HEK293 (cell line): Measurements from ENCODE around the gene ZSWIM3.

Experiments
- CTCF ChIA-PET: fragments of 350-600 bp; formaldehyde crosslinking; extraction: SDS; loops from one replicate; lab custom pipeline; 2021; ENCODE audit warnings: antibody characterized with exemption; lab: Yijun Ruan, JAX
- POLR2A ChIA-PET: fragments of 300-600 bp; formaldehyde crosslinking; extraction: SDS; loops from one replicate; lab custom pipeline; 2020; ENCODE audit warnings: antibody characterized with exemption, inconsistent platforms; lab: Yijun Ruan, JAX
- H3K27ac ChIP-seq: fragments of 200-500 bp; sonication (Bioruptor generic); 2 replicates; pipeline ENCODE4 v1.5.1; 2014; ENCODE audit warnings: low read depth, low read length, control low read depth, inconsistent platforms; ENCODE audit errors: extremely low read depth
- H3K36me3 ChIP-seq, 2 experiments: fragments of 200-500 bp in 1 of 2; sonication (Bioruptor generic) in 1 of 2; 1 replicate in 1 of 2; 2 replicates in 1 of 2; pipeline ENCODE4 v1.5.1; 2014 to 2017; ENCODE audit warnings: inconsistent platforms in 2 of 2, low read length in 2 of 2; ENCODE audit not compliant: control insufficient read depth in 2 of 2, insufficient read depth in 1 of 2
- H3K4me1 ChIP-seq: fragments of 200-500 bp; sonication (Bioruptor generic); 2 replicates; pipeline ENCODE4 v1.5.1; 2014; ENCODE audit warnings: mild to moderate bottlenecking, low read length, inconsistent platforms; ENCODE audit not compliant: control insufficient read depth, insufficient read depth
- H3K4me3 ChIP-seq: 2 replicates; pipeline ENCODE4 v1.5.1; 2011; ENCODE audit warnings: low read depth, mild to moderate bottlenecking, control low read depth, low read length, moderate library complexity
- H3K9me3 ChIP-seq: fragments of 200-500 bp; sonication (Bioruptor generic); 2 replicates; pipeline ENCODE4 v1.5.1; 2014; ENCODE audit warnings: low read depth, low read length, inconsistent platforms; ENCODE audit not compliant: control insufficient read depth, insufficient read depth
- HOXA7 ChIP-seq: sonication (generic); formaldehyde crosslinking; IDR thresholded peaks from 2 replicates; pipeline ENCODE4 v1.8.1; 2022; ENCODE audit warnings: missing genetic modification reagents, borderline replicate concordance
- KLF1 ChIP-seq: fragments of 450-650 bp; formaldehyde crosslinking; IDR thresholded peaks from 2 replicates; pipeline ENCODE4 v1.5.1; 2016; ENCODE audit warnings: missing biosample characterization, missing genetic modification characterization
- MYNN ChIP-seq: fragments of 450-650 bp; formaldehyde crosslinking; IDR thresholded peaks from 2 replicates; pipeline ENCODE4 v1.5.1; 2016; ENCODE audit warnings: missing biosample characterization, missing genetic modification characterization, borderline replicate concordance
- OVOL3 ChIP-seq: fragments of 450-650 bp; formaldehyde crosslinking; IDR thresholded peaks from 2 replicates; pipeline ENCODE4 v1.5.1; 2016; ENCODE audit warnings: missing biosample characterization, missing genetic modification characterization
- PRDM10 ChIP-seq: fragments of 450-650 bp; formaldehyde crosslinking; IDR thresholded peaks from 2 replicates; pipeline ENCODE4 v1.5.1; 2016; ENCODE audit warnings: missing biosample characterization, missing genetic modification characterization
- PRDM6 ChIP-seq: fragments of 450-650 bp; formaldehyde crosslinking; IDR thresholded peaks from 2 replicates; pipeline ENCODE4 v1.5.1; 2017; ENCODE audit warnings: missing biosample characterization, missing genetic modification characterization
- SCRT2 ChIP-seq: fragments of 450-650 bp; formaldehyde crosslinking; IDR thresholded peaks from 2 replicates; pipeline ENCODE4 v1.5.1; 2016; ENCODE audit warnings: missing biosample characterization, missing genetic modification characterization
- TCF7L2 ChIP-seq: IDR thresholded peaks from 2 replicates; pipeline ENCODE4 v1.6.1; 2011; ENCODE audit warnings: low read depth, mild to moderate bottlenecking, inconsistent platforms, low read length, moderate library complexity, borderline replicate concordance
- ZBTB17 ChIP-seq: fragments of 450-650 bp; formaldehyde crosslinking; IDR thresholded peaks from 2 replicates; pipeline ENCODE4 v1.5.1; 2016; ENCODE audit warnings: missing biosample characterization, missing genetic modification characterization
- ZFP37 ChIP-seq: fragments of 450-650 bp; formaldehyde crosslinking; IDR thresholded peaks from 2 replicates; pipeline ENCODE4 v1.5.1; 2016; ENCODE audit warnings: missing biosample characterization, missing genetic modification characterization
- ZNF266 ChIP-seq: fragments of 450-650 bp; formaldehyde crosslinking; IDR thresholded peaks from 2 replicates; pipeline ENCODE4 v1.5.1; 2016; ENCODE audit warnings: missing biosample characterization, missing genetic modification characterization, low read depth
- ZNF311 ChIP-seq: fragments of 450-650 bp; formaldehyde crosslinking; IDR thresholded peaks from 2 replicates; pipeline ENCODE4 v1.5.1; 2017; ENCODE audit warnings: missing biosample characterization, missing genetic modification characterization, borderline replicate concordance
- ZNF354C ChIP-seq: fragments of 450-650 bp; formaldehyde crosslinking; IDR thresholded peaks from 2 replicates; pipeline ENCODE4 v1.5.1; 2016; ENCODE audit warnings: missing biosample characterization, missing genetic modification characterization, low read depth, borderline replicate concordance
- ZNF394 ChIP-seq: fragments of 450-650 bp; formaldehyde crosslinking; IDR thresholded peaks from 2 replicates; pipeline ENCODE4 v1.5.1; 2016; ENCODE audit warnings: missing biosample characterization, missing genetic modification characterization, mild to moderate bottlenecking, moderate library complexity, borderline replicate concordance
- ZNF398 ChIP-seq: fragments of 450-650 bp; formaldehyde crosslinking; IDR thresholded peaks from 2 replicates; pipeline ENCODE4 v1.5.1; 2017; ENCODE audit warnings: missing biosample characterization, missing genetic modification characterization
- ZNF555 ChIP-seq: fragments of 450-650 bp; formaldehyde crosslinking; conservative IDR thresholded peaks from 2 replicates; pipeline ENCODE4 v1.5.1; 2017; ENCODE audit warnings: missing biosample characterization, mild to moderate bottlenecking, missing genetic modification characterization, inconsistent platforms
- ZNF580 ChIP-seq: fragments of 450-650 bp; formaldehyde crosslinking; IDR thresholded peaks from 2 replicates; pipeline ENCODE4 v1.5.1; 2016; ENCODE audit warnings: missing biosample characterization, missing genetic modification characterization
- ZNF585B ChIP-seq: fragments of 450-650 bp; formaldehyde crosslinking; IDR thresholded peaks from 2 replicates; pipeline ENCODE4 v1.5.1; 2016; ENCODE audit warnings: missing biosample characterization, missing genetic modification characterization
- ZNF654 ChIP-seq: fragments of 450-650 bp; formaldehyde crosslinking; IDR thresholded peaks from 2 replicates; pipeline ENCODE4 v1.5.1; 2016; ENCODE audit warnings: low read depth, missing biosample characterization, missing genetic modification characterization
- ZNF785 ChIP-seq: fragments of 450-650 bp; formaldehyde crosslinking; IDR thresholded peaks from 2 replicates; pipeline ENCODE4 v1.5.1; 2016; ENCODE audit warnings: missing biosample characterization, missing genetic modification characterization

Gene ZSWIM3

GRCh38 chr20:45853484-45853883, 3.9 kb upstream of the ZSWIM3 start:
- Histone ChIP-seq H3K4me1 (no peaks in the 10 kb centered on the region), H3K4me3 (no peak overlapping the region), H3K36me3 (peaks cover 0 to 35% of the 10 kb centered on the region in 2 experiments; a peak in 2 of 3 replicates), H3K27ac (no peak overlapping the region), H3K9me3 (no peaks in the 10 kb centered on the region)
- TF ChIP-seq ZNF585B (tag by site-specific recombination) (no peak), PRDM6 (tag by site-specific recombination) (no peak), MYNN (tag by site-specific recombination) (no peak), HOXA7 (no peak), ZNF311 (tag by site-specific recombination) (no peak), TCF7L2 (no peak)
- ChIA-PET CTCF (no interaction called here), POLR2A (interaction anchor here (0.9 kb wide), 1 partner anchor 27 kb away, joined by 3 read pairs; the partner anchor contains the start of gene ZSWIM1)

- H3K4me3 ChIP-seq, result peak overlapping the region; percentile 56
- peaks cover 5% of the 10 kb centered on the region for H3K4me1 ChIP-seq
- H3K9me3 ChIP-seq, result no peaks in the 10 kb centered on the region
- ChIA-PET CTCF (interaction anchor here (0.9 to 2.5 kb wide), 3 partner anchors 24 to 112 kb away, joined by 3 to 7 read pairs (median 3); no protein-coding TSS in a partner anchor), POLR2A (interaction anchor here (1.0 to 2.6 kb wide), 2 partner anchors 24 to 77 kb away, joined by 4 to 21 read pairs; partner anchors contain the start of genes PCIF1 and ZSWIM1)
- TF ChIP-seq ZBTB17 (tag by site-specific recombination) (no peak), ZNF580 (tag by site-specific recombination) (no peak), KLF1 (tag by site-specific recombination) (no peak; the same call in 1 of the 2 replicates), PRDM10 (tag by site-specific recombination) (no peak), ZNF394 (tag by site-specific recombination) (0 out of 2 replicates have a peak, but pooled peaks have one; percentile 5), ZFP37 (no peak), SCRT2 (peak; percentile 68), ZNF398 (no peak), ZNF654 (no peak), ZNF354C (tag by site-specific recombination) (no peak), ZNF785 (tag by site-specific recombination) (no peak), OVOL3 (tag by site-specific recombination) (no peak), ZNF555 (tag by site-specific recombination) (no peak), ZNF266 (tag by site-specific recombination) (no peak)
- peaks cover 0 to 16% of the 10 kb centered on the region in 2 experiments; a peak in 1 of 3 replicates for H3K36me3 ChIP-seq
- H3K27ac ChIP-seq, result peak overlapping the region; percentile 26; the same call in 1 of the 2 replicates
Measured at GRCh38 chr20:45857882-45858216, 435 bp downstream of the ZSWIM3 start.
